Measurements from ENCODE around the gene EIF4G3. TPM values are rescaled to one million over a fixed set of nuclear protein-coding genes. Genes with fewer than 3 reads are reported as not detected.
"Not testable (repeated sequence)": the region's sequence is repeated elsewhere in the genome, so short reads cannot be mapped to it uniquely, and the experiment has no call there.

Gene EIF4G3
- total RNA-seq, 2 donors from 2014 or later: 70.3 to 70.5 TPM

DNA sequence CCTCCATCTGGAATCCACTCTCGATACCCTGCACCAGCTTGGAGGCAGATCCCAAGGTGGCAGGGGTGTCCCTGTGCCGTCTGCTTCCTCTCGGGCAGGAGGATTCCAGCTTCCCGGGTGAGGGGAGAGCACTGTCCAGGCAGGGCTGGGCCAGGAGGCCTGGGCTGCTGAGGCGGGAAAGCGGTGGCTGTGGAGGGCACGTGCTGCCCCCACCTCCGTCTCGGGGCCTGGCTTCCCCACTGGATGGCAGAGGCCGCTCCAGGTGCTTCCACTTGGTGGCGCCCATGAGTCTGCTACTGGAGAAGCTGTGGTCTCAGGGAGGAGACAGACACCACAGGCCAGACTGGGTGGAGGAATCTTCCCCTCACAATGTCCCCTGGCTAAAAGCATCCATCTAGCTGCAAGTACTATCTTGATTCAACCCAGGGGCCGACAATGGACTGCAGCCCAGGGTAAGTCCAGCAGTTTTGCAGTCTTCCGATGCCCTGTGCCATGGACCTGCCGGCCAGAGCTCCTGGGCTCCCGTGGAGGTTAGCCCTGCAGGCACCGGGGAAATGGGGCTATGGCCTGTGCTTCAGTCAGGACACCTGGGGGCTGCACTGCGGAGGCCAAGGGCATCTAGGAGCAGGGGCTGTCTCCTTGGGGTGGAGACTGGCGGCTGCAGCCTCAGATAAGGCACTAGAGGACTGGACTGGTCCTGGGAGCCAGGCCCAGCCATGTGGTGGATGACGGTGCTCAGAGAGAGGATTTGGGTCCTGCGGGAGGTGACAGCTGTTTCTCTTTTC is 41.3 kb upstream of the EIF4G3 start:
- DNase-seq: peak; percentile 50
- Histone ChIP-seq H3K27ac (no peak overlapping the region), H3K4me3 (no peak overlapping the region), H3K9ac (ENCODE audit: low read depth in 2 of 2, low read length in 2 of 2) (peak overlapping the region in 1 of 2 donors; percentile 18), H3K36me3 (peaks cover 3% of the 10 kb centered on the region), H3K9me3 (no peaks in the 10 kb centered on the region), H3K4me1 (no peaks in the 10 kb centered on the region), H3K27me3 (no peaks in the 10 kb centered on the region)
- intact Hi-C loops (cut with DNase I): loop anchor here (10.0 kb wide), 1 partner anchor 357 kb away; no protein-coding TSS in a partner anchor
- TF ChIP-seq, protein P1, sequence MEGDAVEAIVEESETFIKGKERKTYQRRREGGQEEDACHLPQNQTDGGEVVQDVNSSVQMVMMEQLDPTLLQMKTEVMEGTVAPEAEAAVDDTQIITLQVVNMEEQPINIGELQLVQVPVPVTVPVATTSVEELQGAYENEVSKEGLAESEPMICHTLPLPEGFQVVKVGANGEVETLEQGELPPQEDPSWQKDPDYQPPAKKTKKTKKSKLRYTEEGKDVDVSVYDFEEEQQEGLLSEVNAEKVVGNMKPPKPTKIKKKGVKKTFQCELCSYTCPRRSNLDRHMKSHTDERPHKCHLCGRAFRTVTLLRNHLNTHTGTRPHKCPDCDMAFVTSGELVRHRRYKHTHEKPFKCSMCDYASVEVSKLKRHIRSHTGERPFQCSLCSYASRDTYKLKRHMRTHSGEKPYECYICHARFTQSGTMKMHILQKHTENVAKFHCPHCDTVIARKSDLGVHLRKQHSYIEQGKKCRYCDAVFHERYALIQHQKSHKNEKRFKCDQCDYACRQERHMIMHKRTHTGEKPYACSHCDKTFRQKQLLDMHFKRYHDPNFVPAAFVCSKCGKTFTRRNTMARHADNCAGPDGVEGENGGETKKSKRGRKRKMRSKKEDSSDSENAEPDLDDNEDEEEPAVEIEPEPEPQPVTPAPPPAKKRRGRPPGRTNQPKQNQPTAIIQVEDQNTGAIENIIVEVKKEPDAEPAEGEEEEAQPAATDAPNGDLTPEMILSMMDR (IDR thresholded peaks at IDR 0.05): peak; percentile 30

DNA sequence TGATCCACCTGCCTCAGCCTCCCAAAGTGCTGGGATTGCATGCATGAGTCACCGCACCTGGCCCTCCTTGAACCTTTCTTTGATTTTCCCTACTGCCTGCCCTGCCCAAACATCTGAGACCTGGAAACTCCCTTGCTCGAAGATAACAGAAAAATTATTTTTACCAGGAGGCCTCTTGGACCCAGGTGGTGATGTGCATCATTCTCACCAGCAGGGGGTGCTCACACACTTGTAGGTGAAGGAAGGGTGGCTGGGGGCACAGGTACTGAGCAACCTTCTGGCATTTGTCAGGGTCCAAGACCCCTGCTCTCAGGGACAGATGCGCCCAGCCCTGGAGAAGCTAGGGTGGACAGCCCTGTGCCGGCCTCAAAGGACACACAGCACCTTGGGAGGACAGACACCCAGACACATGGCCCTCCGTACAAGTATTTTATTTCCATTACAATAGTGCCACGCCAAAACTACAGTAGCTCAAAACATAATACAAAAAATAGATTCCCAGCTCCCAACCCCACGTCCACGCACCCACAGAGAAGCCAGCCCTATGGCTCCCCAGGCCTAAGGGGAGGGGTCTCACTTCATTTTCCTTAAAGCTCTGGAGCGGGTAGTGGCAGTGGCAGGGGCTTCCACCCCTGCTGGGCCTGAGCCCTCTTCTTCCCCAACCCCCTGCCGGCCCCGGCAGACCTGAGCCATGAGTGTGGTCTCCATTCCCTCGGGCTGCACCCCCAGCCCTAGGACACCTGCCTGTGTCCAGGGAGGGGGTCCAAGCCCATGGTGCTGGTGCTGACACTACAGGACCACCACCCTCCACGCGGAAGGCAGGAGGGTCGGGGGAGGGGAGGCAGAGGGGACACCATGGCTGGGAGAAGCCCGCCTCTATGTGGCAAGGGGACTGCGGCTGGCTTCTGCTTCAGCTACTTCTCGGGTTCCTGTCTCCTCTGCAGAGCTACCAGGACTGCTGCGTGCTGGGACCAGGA is 40.4 kb upstream of the EIF4G3 start:
- H3K36me3 ChIP-seq: peaks cover 3% of the 10 kb centered on the region
- DNase-seq: peak; percentile 74
- no peaks in the 10 kb centered on the region for H3K9me3 ChIP-seq
- no peaks in the 10 kb centered on the region for H3K4me1 ChIP-seq
- no peak overlapping the region for H3K4me3 ChIP-seq
- intact Hi-C loops (cut with DNase I): loop anchor here (10.0 kb wide), 1 partner anchor 358 kb away; no protein-coding TSS in a partner anchor
- TF ChIP-seq, protein P1 (IDR thresholded peaks at IDR 0.05): peak; percentile 73
- H3K27me3 ChIP-seq: no peaks in the 10 kb centered on the region
- H3K27ac ChIP-seq: no peak overlapping the region
- peak overlapping the region in 1 of 2 donors; percentile 18 for H3K9ac ChIP-seq (ENCODE audit: low read depth in 2 of 2, low read length in 2 of 2)

DNA sequence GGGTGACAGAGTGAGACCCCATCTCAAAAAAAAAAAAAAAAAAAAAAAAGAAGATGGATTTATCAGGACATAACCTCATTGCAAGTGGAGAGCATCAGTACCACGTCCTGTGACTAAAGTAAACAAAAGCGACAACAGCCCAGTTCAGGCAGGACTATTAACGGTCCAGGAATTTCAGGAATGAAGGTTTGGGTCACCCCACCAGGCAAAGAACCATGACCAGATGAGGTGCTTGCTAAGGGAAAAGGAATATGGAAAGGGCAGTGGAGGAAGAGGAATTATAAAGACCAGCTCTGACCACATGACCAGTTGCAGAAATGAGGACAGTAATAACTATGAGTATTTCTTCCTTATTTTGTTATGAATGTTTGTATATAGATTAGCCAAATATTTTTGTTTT is 35.4 kb upstream of the EIF4G3 start:
- no peaks in the 10 kb centered on the region for H3K36me3 ChIP-seq
- H3K27me3 ChIP-seq: no peaks in the 10 kb centered on the region
- intact Hi-C loops (cut with DNase I): loop anchor here (10.0 kb wide), 1 partner anchor 363 kb away; no protein-coding TSS in a partner anchor
- no peaks in the 10 kb centered on the region for H3K9me3 ChIP-seq
- no peak for DNase-seq
- TF ChIP-seq, protein P1 (IDR thresholded peaks at IDR 0.05): no peak
- H3K4me1 ChIP-seq: no peaks in the 10 kb centered on the region
- no peak overlapping the region for H3K4me3 ChIP-seq
- no peak overlapping the region for H3K27ac ChIP-seq
- H3K9ac ChIP-seq (ENCODE audit: low read depth in 2 of 2, low read length in 2 of 2): no peak overlapping the region

DNA sequence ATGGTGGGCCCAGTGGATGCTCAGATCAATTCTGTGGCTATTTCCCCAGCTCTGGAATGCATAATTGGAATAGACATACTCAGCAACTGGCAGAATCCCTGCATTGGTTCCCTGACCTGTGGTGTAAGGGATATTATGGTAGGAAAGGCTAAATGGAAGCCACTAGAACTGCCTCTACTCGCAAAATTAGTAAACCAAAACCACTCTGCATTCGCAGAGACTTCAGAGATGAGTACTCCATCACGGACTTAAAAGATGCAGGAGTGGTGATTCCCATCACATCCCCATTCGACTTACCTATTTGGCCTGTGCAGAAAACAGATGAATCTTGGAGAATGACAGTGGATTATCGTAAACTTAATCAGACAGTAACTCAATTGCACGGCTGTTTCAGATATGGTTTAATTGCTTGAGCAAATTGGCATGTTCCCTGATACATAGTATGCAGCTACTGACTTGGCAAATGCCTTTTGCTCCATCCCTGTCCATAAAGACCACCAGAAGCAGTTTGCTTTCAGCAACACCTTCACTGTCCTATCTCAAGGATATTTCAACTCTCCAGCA is 31.5 kb upstream of the EIF4G3 start:
- H3K27me3 ChIP-seq; H3K9ac ChIP-seq (ENCODE audit: low read depth in 2 of 2, low read length in 2 of 2); intact Hi-C loops (cut with DNase I); H3K27ac ChIP-seq; H3K36me3 ChIP-seq; H3K9me3 ChIP-seq; DNase-seq; H3K4me3 ChIP-seq; H3K4me1 ChIP-seq: not testable (repeated sequence)

DNA sequence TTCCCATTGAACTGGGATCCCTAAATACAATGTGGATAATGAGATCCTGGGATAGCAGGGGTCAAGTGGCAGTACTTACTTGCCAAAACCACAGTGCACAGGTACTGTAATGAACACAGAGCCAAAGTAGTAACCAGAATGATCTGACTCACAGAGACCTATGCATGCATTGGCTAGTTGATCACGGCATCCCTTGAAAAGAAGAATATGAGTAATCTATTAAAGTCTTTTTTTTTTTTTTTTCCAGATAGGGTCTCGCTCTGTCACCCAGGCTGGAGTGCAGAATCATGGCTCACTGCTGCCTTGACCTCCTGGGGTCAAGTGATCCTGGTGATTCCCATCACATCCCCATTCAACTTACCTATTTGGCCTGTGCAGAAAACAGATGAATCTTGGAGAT is 29.4 kb upstream of the EIF4G3 start:
- TF ChIP-seq, protein P1 (IDR thresholded peaks at IDR 0.05): no peak
- Histone ChIP-seq H3K4me3 (no peak overlapping the region), H3K36me3 (no peaks in the 10 kb centered on the region), H3K27me3 (no peaks in the 10 kb centered on the region), H3K27ac (no peak overlapping the region), H3K4me1 (no peaks in the 10 kb centered on the region), H3K9ac (ENCODE audit: low read depth in 2 of 2, low read length in 2 of 2) (no peak overlapping the region), H3K9me3 (no peaks in the 10 kb centered on the region)
- no peak for DNase-seq
- intact Hi-C loops (cut with DNase I): no loop called here
